ENCODE results near the gene IL17REL.
A peak's percentile ranks its signal among the peaks of the same experiment; 100 is the strongest.
"Not testable (repeated sequence)": the region's sequence is repeated elsewhere in the genome, so short reads cannot be mapped to it uniquely, and the experiment has no call there.

Gene IL17REL

GRCh38 chr22:50002791-50003190, 9.8 kb downstream of the IL17REL start:
- no peak for DNase-seq

GRCh38 chr22:50001388-50002231, 11.0 kb downstream of the IL17REL start:
- DNase-seq, result no peak

GRCh38 chr22:50000587-50001387, 11.8 kb downstream of the IL17REL start:
- DNase-seq, result no peak

DNA sequence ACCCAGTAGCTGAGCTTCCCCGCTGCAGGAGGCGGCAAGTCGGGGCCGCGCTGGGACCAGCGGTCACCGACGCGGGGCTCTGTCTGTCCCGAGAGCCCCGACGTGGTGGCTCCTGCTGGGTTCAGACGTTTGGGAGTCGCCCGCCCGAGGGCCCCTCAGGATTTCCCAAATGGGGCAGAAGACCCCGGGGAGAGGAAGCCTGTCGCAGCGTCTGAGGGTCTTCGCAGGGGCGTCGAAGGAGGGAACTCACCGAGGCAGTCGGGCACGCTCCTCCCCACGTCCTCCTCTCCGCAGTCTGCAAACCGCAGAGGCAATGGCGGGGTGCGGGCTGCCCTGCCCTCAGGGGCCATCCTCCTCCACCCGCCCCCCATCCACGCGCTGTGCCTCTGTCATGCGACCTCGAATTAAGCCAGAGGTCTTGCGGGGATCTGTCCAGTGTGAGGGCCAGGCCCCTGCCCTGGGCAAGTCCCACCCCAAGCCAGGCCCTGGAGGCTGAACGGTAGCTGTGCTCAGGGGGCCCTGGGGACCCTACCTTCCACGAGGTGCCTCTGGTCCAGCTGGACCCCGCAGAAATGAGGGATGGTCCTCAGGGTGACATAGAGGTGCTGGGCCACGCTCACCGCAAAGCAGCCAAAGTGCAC, 12.5 kb downstream of the IL17REL start:
- DNase-seq, result no peak

- DNase-seq, result no peak
Observed at GRCh38 chr22:49999063-49999945, 13.3 kb downstream of the IL17REL start.

GRCh38 chr22:49998718-49999062, 13.9 kb downstream of the IL17REL start:
- DNase-seq, result no peak

- DNase-seq, result no peak
Observed at GRCh38 chr22:49997932-49998717, 14.4 kb downstream of the IL17REL start.

DNA sequence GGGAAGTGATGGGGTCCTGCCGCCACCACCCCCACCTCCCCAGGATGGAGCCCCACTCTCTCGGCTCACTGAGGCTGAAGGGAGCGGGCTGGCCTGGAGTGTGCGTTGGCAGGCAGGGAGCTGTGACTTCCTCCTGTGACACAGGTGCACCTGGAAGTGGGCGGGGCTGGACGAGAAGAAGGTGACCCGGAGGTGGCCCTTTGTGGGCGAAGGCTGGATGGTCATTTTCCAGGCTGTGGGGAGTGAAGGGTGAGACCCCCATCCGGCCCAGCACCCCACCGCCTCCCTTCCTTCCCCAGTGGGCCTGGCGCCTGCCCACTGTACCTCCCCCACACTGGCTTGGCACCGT, 15.3 kb downstream of the IL17REL start:
- DNase-seq, result no peak

DNA sequence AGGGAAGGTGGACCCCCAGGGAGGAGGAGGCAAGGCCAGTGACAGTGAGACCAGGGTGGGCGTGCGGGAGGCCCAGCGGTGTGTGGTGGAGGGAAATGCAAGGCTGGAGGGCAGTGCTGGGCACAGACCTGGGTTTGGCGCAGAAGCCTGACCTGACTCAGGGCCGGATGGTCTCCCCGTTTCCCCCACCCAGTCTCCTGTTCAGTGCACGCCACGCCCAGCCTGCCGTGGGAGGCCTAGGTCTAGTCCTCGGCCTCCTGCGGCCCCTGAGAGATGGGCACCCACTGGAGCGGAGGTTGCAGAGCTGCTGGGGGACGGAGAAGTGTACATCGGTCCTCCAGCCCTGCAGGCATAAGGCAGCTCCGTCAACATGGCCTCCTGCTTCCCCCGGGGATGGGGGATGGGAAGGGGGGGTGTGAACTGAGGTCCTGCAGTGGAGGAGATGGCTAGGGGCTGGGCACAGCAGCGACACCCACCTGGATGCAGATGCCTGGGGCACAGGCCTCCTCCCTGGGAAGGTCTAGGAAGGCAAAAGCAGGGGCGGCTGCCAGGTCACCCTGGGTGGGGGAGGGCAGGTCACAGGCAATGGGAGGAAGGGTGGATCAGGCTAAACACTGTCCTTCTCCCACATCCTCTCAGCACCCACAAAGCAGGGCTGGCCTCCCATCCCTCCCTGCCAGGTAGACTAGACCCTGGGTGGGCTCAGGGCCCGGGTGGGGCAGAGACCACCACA, 15.9 kb downstream of the IL17REL start:
- no peak for DNase-seq

DNA sequence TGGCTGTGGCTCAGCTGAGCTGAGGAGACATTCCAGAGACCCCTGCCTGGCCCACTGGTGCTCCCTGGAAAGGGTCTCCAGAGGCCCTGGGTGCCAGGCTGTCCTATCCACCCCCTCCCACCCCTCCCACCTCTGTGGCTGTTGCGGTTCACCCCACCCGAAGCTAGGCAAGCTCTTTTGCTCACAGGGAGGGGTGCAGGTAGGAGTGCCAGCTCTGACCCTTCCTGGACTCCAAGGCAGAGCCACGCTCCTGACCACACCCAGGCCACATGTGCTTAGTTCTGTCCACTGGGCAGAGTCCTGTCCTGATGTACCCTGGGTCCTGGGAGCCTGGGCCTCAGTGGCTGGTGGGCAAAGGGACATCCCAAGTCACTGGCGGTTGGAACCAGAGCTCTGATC, 16.4 kb downstream of the IL17REL start:
- DNase-seq, result no peak

DNA sequence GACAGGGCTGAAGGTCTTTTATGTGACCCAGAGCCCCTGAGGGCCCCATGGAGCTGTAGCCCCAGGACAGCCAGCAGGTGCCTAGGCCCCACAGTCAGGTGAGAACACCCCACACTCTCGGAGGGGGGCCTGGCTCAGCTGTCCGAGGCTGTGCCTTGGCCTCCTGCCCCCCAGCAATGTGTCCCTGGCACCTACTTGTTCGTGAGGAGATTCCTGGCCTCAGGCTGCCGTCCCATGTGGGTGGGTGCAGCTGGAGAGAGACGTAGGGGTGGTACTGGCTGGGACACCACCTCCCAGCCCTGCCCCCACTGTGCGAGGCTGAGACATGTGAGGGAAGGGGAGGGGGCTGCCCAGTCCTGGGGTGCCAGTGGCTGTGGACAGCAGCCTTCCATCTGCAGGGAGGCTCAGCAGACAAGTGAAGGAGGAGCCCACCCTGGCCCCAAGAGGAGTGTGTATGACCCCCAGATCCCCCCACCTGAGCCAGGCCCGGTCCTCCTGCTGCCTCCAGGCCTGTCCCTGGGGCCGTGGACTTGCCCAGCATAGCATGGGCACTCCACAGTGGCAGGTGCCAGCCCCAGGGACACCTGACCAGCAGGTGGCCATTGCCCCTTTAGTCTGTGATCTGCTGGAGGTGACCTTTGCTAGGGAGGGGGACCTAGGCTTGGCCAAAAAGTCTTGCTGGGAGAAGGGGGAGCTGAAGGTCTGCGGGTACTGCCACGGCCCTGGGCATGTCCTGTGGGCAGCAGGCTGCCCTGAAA, 17.0 kb downstream of the IL17REL start:
- no peak for DNase-seq

DNA sequence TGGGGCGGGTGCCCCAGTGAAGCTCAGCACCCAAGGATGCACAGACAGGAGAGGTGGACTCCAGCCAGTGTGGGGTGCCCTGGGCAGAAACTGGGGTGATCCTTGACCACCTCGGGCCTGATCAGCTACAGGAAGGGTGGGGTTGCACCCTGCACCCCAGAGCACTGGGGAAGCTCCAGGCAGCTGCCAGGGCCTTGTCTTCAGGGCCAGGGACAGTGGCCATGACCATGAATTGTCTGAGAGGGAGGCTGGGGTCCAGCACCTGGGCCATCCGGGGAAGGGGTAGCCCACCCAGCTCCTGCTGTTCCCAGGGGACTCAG, 17.6 kb downstream of the IL17REL start:
- no peak for DNase-seq

- DNase-seq, result no peak
Observed at GRCh38 chr22:49994361-49995040, 18.1 kb downstream of the IL17REL start.

DNA sequence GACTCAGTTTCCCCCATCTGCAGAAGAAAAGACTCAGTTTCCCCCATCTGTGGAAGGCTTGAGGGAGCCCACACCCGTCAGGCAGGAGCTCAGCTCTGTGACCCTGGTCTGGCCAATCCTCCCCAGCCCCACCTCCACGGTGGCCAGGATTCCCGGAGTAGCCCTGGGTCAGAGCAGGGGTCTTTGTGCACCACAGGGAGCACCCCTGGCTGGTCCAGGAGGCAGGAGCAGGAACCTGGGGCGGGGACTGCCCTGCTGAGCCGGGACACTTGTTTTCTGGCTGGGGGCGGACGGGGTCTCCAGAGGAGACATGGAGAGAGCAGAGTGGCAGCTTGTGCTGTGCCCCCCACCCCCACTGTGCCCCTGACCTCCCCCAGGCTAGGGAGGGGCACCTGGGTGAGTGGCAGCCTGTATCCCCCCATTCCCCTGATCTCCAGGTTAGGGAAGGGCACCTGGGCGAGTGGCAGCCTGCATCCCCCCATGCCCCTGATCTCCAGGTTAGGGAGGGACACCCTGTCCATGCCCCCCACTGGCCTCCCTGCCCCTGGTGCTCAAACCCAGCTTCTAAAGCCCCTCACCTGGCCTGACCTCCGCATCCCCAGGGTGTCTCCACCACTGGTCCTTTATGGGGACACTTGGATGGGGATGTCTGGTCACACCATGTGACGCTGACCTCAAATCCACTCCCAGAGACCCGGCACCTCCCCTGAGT, 18.8 kb downstream of the IL17REL start:
- no peak for DNase-seq

DNA sequence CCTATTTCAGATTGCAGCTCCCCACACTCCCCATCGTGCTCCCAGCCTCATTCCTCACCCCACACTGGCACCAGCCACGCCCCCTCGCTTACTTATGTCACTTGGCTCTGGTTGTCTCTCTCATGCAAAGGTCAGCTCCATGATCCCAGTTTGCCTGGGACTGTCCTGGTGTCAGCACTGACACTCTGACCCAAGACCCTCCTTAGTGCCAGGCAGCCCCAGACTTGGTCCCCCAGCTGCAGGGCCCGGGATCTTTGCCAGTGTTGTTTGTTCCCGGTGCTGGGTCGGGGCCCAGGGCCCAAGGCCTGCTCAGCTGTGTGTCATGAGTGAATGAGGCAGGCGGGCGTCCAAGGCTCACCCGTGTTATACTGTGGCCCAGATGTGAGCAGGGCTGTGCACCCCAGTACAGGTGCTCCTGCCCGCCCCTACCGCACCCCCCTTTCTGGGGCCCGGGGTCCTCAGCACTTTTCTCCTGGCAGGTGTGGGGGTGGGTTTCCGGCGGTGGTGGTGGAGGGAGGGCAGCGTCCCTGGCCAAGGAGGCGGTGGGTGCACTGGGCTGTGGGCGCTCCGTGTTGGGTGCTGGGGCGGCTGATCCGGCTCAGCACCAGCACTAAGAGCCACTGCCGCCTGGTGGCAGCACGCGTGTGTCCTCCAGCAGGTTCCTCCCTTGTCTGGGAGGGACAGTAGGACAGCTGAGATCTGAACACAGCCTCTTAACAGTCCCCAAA, 19.5 kb downstream of the IL17REL start:
- DNase-seq, result peak; percentile 39

DNA sequence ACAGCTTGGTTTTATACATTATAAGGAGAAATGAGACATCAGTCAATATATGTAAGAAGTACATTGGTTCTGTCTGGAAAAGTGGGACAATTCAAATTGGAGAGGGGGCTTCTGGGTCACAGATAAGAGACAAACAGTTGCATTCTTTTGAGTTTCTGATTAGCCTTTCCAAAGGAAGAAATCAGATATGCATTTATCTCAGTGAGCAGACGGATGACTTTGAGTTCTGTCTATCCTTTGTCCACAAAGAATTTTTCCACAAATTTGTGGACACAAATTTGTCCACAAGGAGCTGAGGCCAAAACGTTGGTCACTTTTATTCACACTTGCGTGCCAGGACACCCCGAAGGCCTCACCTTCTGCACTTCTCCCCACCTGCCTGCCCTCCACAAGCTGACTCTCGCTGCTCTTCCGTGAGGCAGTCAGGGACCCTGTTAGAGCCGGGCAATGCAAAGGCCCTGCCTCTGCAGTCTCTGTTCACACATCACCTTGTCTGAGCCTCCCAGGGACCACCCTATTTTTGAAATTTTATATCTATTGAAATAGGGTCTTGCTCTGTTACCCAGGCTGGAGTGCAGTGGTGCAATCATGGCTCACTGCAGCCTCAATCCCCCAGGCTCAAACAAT, 20.5 kb downstream of the IL17REL start:
- DNase-seq, result no peak

DNA sequence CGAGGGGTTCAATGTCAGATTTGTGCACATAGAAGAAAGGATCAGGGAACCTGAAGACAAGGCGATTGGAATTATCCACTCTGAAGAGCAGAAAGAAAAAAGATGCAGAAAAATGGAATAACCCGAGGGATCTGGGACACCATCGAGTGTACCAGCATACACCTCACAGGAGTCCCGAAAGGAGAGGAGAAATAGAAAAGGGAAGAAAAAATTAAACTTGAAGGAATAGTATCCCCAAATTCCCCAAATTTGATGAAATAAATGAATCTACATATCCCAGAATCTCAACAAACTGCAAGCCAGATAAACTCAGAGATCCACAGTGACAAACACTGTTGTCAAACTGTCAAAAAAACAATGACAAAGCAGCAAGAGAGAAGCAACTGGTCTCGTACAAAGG, 21.4 kb downstream of the IL17REL start:
- DNase-seq, result no peak

- DNase-seq, result not testable (repeated sequence)
Observed at GRCh38 chr22:49989826-49990225, 22.7 kb downstream of the IL17REL start.
